Stimulated activated naive CD8-positive, alpha-beta T cell treated with anti-CD3 and anti-CD28 coated beads, Interleukin-15, Interleukin-2, amounts not matched to agents 100 ng/mL and 50 ng/mL, for 24 hours (primary cell): ENCODE results near the gene RANBP1.

Source experiments
- H3K27ac Mint-ChIP-seq: one replicate; pipeline ENCODE4 v1.8.0; 2021; ENCODE audit warnings: mild to moderate bottlenecking, mixed read lengths
- H3K27me3 Mint-ChIP-seq: one replicate; pipeline ENCODE4 v1.8.0; 2021; ENCODE audit warnings: mixed read lengths
- H3K36me3 Mint-ChIP-seq: one replicate; pipeline ENCODE4 v1.8.0; 2021; ENCODE audit warnings: low read depth, mixed read lengths
- H3K4me1 Mint-ChIP-seq: one replicate; pipeline ENCODE4 v1.8.0; 2021; ENCODE audit warnings: low read depth, mixed read lengths
- H3K4me3 Mint-ChIP-seq: one replicate; pipeline ENCODE4 v1.8.0; 2021; ENCODE audit warnings: mild to moderate bottlenecking, mixed read lengths
- H3K9me3 Mint-ChIP-seq: one replicate; pipeline ENCODE4 v1.8.0; 2021; ENCODE audit warnings: mixed read lengths

RANBP1 gene

DNA sequence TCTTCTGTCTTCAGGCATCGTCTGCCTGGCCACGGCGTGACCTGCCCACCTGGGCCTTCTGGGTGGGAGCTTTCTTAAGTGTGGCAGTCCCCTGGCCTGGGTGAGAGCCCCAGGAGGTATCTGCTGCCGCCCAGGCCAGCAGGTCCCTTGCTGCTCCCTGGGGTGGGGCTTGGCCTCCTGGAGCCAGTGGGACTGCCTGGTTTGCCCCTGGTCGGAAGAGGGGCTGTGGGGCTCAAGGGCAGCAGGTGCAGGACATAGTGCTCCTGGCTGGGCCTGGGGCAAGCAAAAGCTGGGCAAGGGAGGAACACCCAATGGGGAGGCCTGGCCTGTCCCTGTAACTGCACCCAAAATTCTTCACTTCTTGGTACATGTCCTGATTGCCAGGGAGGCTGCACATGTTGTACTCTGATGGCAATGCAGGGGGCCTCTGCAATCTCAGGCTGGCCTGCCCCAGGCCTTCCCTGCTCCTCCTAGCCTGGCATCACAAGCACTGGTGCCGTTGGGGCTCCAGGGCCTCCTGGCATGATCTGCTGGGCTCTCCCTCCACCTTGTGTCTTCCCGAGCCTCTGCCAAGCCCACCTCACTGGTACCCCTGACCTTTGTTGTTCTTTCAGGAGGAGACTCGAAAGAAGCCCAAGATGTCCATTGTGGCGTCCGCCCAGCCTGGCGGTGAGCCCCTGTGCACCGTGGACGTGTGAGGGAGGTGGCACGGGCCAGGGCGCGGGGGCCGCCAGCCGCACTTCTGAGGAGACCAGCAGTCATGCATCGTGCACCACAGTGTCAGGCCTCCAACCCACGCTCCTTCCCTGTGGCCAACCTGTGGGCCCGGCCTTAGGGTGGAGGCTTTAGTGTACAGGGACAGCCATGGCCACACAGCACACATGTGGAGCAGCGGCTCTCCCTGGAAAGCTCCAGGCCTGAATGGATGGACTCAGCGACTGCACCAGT lies 6.2 kb upstream of the RANBP1 start:
- Mint-ChIP-seq H3K4me1 (peaks cover 34% of the 10 kb centered on the region), H3K27me3 (no peaks in the 10 kb centered on the region), H3K27ac (peak overlapping the region; percentile 36), H3K9me3 (no peaks in the 10 kb centered on the region), H3K4me3 (no peak overlapping the region), H3K36me3 (peaks cover 32% of the 10 kb centered on the region)

DNA sequence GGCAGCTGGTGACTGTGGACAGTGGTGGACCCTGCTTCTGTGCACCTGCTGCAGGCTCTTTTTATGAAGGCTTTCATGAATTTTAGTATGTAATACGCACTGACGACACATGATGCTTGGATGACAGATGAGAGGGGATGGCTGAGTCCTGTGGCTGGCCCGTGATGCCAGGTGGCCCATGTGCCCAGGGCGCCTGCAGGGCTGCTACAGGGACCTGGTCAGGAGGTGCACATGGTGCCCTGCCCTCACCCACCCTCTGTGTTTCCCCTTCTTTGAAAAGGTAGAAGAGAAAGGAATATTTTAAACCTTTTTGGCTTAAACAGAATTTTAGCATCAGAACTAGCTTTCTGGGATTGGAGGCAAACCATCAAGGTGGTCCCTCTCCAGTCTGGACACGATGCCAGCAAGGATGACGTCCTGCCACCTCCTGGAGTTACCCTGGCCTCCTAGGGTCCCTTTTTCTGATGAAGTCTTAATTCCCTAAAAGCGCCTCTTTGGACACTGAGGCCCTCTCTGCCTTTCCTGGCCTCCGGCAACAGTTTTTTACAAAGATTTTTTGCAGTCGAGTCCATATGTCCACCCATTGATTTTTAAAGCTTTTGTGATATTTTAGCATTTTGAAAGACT lies 5.4 kb upstream of the RANBP1 start:
- Mint-ChIP-seq H3K27ac (peak overlapping the region; percentile 89), H3K36me3 (peaks cover 39% of the 10 kb centered on the region)

DNA sequence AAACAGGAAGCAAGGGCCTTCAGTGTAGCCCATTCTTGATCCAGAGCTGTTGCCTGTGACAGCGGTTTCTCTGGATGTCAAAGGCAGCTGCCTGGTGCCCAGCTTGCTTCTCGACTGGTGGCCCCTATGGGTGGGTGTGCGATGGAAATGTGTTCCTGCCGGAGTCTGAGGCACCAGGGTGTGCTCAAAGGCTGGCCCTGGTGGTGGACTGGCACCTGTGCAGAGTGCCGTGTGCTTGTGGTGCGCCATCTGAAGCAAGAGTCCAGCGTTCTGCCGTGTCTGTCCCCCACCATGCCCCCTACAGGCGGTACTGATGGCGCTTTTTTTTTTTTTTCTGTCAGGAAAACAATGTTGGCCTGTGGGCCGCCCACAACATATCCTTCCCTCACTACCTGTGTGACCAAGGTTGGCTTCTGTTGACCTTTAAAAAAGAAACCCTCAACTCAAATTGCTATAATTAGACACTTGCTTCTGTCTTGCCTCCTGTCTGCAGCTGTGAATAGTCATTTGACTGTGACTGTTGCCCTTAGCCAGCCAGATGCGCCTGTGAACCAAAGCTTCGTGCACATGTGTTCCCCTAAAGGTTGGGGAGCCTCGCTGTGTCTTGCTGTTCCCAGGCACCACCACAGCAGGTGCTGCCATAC lies 4.7 kb upstream of the RANBP1 start:
- Mint-ChIP-seq H3K27me3 (no peaks in the 10 kb centered on the region), H3K4me1 (peaks cover 44% of the 10 kb centered on the region), H3K9me3 (no peaks in the 10 kb centered on the region), H3K27ac (peak overlapping the region; percentile 89), H3K4me3 (peak overlapping the region; percentile 26), H3K36me3 (peaks cover 41% of the 10 kb centered on the region)

More for the DNA sequence above, 5.4 kb upstream of the RANBP1 start:
- Mint-ChIP-seq H3K27me3 (no peaks in the 10 kb centered on the region), H3K4me1 (peaks cover 40% of the 10 kb centered on the region), H3K4me3 (no peak overlapping the region), H3K9me3 (no peaks in the 10 kb centered on the region)

DNA sequence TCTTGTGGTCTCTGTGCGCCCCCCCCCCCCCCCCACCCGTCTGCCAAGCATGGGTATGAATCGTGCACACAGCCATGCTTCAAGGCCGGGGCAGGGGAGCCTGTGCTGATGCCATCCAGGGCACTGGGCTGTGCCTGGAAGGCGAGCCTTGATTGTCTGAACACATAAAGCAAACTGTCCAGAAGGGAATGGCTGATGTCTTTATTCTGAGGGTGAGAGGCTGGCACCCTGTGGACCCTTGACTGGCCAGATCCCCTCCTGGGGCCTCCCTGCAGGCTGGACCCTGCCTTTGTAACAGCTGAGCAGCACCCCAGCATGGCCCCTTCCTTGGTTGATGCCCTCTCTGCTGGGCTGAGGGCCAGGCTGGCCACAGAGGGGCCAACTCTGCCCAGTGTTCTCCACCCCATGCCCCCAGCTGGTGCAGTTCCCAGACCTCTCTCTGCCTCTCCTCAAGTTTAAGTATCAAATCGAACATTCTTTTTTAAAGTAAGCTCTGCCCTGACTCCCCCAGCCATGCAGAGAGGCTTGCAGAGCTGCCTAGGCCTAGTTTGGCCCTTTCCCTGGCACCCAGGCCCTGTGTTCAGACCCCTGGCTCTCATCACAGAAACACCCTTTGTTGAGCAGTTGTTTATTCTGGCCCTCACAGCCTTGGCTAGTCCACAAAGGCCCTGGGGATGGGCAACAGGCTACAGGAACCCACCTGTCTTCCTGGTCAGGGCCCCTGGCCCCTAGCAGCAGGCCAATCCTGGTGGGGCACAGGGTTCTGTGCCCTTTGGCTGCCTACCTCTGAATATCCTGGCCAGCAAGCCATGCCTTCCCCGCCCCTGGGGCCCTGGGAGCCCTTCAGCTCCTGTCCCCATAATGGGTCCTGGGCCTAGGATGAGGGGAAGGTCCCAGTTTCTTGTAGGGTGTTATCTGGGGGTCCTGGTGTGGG lies 3.9 kb upstream of the RANBP1 start:
- H3K4me3 Mint-ChIP-seq, result peak overlapping the region; percentile 63
- H3K27ac Mint-ChIP-seq, result peak overlapping the region; percentile 89
- H3K4me1 Mint-ChIP-seq, result peaks cover 44% of the 10 kb centered on the region

DNA sequence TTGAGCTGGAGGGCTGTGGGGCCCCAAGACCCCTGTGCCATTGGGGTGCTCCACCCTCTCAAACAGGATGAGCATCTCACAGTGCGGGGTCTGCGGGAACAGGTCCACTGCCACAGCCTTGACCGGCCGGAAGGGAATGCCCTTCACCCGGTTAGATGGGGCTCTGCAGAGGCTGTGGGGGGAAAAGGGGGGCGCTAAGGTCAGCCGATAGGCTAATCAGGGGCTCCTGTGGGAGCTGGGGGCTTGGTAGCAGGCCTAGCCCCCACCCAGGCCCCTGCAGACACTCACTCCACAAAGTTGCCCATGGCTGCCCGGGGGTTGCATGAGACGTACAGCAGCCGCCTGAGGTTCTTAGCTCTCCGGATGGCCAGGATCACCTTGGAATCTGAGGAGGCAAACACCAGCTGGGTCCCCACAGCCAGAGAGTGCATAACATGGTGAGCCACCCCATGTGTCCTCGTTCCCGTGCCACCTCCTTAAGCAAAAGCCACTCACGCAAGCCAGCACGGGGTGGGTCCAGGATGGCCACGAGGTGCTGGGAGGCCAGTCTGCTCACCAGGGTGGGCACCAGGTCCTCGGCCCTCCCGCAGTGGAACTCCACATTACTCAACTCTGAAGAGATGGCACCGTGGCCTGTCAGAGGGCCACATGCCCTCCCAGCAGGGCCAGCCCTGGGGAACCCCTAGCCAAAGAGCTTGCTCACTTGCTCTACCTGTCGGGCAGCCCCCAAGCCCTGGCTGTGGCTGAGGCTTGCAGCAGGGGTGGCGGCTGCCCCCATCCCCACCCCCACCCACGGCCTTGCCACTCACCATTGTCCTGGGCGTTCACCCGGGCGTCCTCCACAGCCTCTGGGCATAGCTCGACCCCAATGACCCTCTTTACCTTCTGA lies 3.0 kb upstream of the RANBP1 start:
- peaks cover 39% of the 10 kb centered on the region for H3K36me3 Mint-ChIP-seq
- no peaks in the 10 kb centered on the region for H3K9me3 Mint-ChIP-seq
- peaks cover 44% of the 10 kb centered on the region for H3K4me1 Mint-ChIP-seq
- no peak overlapping the region for H3K4me3 Mint-ChIP-seq
- H3K27ac Mint-ChIP-seq, result peak overlapping the region; percentile 89
- H3K27me3 Mint-ChIP-seq, result no peaks in the 10 kb centered on the region

More for the DNA sequence above, 3.9 kb upstream of the RANBP1 start:
- Mint-ChIP-seq H3K36me3 (peaks cover 41% of the 10 kb centered on the region), H3K9me3 (no peaks in the 10 kb centered on the region), H3K27me3 (no peaks in the 10 kb centered on the region)

DNA sequence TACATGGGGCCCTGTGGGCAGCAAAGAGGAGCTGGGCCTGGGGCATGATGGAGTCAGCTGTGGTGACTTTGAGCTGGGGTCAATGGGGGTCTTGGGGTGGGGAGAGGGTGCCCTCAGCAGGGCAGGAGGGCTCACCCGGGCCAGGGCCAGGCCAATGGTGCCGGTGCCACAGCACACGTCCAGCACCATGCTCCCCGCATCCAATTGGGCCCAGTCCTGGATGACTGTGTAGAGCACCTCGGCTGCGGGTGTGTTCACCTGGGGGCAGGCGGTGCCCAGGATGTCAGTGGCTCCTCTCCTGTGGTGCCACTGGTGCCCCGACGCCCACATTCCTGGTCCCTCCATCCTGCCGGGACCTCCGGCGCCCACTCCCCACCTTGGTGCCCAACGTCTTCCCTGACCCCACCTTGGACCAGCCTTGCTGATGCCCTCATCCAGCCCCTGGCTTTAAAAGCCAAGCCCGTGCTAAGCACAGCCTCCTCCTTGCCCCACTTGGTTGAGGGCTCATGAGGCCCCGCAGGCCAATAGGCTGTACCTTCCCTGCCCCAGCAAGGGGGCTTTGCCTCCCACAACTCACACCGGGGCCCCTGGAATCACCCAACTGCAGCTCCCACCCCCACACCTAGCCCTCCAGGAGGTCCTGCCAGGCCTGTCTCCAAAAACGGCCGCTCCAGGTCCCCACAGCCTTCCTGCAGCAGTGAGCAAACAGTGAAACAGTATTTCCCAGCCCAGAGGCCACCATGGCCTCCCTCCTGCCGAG lies 2.2 kb upstream of the RANBP1 start:
- Mint-ChIP-seq H3K27ac (peak overlapping the region; percentile 75), H3K36me3 (peaks cover 43% of the 10 kb centered on the region), H3K9me3 (no peaks in the 10 kb centered on the region), H3K4me1 (peaks cover 47% of the 10 kb centered on the region), H3K4me3 (no peak overlapping the region), H3K27me3 (no peaks in the 10 kb centered on the region)

DNA sequence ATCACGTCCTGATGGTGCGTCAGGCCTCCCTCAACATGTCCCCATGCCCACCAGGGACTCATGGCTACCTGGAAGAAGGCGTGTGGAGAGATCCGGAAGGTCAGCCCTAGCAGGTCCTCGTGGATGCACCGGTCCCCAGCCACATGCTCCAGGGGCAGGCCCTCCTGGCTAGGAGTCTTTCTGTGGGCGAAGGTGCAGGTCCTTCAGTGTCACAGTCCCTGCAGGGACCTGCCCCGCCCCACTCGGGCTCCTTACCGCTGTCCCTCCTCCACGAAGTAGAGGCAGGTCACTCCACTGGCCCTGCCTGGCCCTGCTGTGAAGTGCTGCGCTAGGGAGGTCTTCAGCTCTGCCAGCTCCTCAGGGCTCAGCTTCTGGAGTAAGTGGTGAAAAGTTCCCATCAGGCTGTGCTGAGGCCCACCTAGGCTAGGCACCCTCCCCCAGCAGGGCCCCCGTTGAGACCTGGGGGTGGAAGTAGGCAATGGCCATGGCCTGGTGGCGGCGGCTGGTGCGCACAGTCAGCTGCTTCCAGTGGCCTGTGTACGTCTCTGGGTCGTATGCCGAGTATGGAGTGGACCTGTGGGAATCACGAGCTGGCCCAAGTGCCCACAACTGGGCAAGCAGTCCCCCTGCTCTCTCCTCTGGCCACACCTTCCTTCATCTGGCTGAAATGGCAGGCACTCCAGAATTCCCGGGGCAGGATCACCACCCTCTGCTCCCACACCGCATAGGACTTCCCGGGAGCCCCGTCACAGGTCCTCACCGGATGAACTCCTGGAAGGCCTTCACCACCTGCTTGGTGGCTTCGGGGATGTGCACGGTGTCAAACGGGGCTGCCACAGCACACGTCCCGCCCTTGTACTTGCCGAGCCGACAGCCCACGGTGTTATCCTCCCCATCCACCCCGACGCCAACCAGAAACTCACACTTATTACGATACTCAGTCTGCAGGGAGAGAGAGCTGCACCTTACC lies 1.1 kb upstream of the RANBP1 start:
- H3K9me3 Mint-ChIP-seq, result no peaks in the 10 kb centered on the region
- H3K27me3 Mint-ChIP-seq, result no peaks in the 10 kb centered on the region
- peaks cover 56% of the 10 kb centered on the region for H3K4me1 Mint-ChIP-seq
- peaks cover 51% of the 10 kb centered on the region for H3K36me3 Mint-ChIP-seq
- H3K27ac Mint-ChIP-seq, result peak overlapping the region; percentile 85
- peak overlapping the region; percentile 88 for H3K4me3 Mint-ChIP-seq

DNA sequence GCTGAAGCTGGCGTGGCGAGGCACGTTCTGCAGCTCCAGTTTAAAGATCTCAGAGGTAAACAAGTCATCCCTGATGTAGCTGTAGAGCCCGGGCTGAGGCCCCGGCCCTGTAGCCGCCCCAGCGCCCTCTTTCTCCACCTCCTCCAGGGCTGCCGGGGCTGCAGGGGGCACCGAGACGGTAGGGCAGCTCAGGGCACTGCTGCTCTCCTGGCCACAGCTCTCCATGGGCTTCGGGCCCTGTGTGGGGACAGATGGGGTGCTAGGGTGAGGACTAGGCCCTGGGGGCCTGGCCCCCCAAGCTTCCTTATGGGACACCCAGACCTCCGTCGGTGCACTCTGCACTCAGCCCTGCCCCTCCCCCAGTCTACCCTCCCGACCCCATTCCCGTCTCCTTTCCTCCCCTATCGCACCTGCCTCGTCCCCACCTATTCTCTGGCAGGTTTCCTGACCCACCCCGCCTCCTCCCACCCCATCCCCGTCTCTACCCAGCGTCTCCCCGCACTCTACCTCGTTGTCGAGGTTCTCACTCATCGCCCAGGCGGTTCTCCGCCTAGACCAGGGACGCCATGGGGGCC lies 559 bp downstream of the RANBP1 start:
- no peaks in the 10 kb centered on the region for H3K9me3 Mint-ChIP-seq
- peaks cover 56% of the 10 kb centered on the region for H3K4me1 Mint-ChIP-seq
- peaks cover 47% of the 10 kb centered on the region for H3K36me3 Mint-ChIP-seq
- peak overlapping the region; percentile 86 for H3K27ac Mint-ChIP-seq
- H3K27me3 Mint-ChIP-seq, result no peaks in the 10 kb centered on the region
- H3K4me3 Mint-ChIP-seq, result peak overlapping the region; percentile 88

DNA sequence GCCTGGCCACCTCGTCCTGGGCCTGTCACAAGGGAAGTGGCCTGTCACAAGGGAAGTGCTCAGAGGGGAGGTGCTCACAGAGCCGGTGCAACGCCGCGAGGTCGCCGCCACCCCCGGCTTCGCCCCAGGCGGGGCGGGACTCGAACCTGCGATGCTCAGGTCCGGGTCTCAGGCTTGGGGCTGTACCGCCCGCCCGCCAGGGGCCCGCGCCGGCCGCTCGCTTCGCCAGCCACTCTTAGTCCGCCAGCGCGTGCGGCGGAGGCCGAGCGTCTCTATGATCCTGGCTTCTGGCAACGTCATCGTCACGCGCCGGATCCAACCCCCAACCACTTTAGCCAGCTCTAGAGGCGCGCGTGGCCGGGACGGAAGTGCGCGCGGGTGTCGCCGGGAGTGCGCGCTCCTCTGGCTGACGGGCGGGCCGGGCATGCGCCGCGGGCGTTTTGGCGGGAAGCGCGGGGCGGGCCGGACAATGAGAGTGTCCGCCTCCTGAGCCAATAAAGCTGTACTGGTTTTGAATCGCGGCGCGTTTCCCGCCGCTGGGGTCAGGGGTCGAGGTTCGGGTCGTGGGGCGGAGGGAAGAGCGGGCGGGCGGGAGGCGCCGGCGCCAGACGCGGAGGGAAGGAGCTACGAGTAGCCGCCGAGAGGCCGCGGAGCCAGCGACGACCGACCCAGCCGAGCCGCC lies 1.2 kb downstream of the RANBP1 start, which contains the start of gene TRMT2A:
Gene TRMT2A, minus strand, starts transcription at position 276 of the 682 bp plus-strand sequence. CDS start 320 bp downstream, outside the sequence.
- Mint-ChIP-seq H3K4me1 (peaks cover 55% of the 10 kb centered on the region), H3K36me3 (peaks cover 53% of the 10 kb centered on the region), H3K4me3 (peak within 1 kb of the TSS; percentile 96), H3K9me3 (no peaks in the 10 kb centered on the region), H3K27ac (peak within 1 kb of the TSS; percentile 95), H3K27me3 (no peaks in the 10 kb centered on the region)

DNA sequence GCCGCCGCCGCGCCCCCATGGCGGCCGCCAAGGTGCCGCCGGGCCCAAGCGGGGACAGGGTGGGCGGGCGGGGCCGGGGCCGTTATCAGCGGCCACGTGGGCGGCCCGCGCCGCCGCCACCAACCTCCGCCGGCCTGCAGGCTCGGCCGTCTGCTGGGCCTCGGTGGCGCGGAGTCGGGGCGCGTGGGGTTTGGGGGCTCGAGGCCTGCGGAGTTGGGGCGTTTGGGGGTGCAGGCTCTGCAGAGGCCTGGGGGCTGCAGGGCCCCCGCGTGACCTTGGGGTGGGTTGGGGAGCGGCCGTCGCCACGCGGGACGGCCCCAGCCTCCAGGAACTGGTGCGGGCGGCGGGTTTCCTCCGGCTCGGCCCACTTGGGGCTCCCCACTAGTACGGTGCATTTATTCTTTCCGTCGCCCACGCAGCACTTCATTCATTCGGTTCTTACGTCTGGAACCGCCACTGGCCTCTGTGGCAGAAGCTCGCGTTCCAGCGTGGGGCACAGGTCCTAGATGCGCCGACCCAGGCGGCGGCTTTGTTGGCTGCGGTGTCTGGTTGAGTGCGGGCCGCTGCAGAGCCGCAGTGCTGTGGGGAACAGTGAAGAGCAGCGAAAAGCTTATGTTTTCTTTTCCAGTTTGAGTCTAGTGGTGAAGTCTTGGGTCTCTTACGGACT lies 1.9 kb downstream of the RANBP1 start:
- Mint-ChIP-seq H3K36me3 (peaks cover 57% of the 10 kb centered on the region), H3K9me3 (no peaks in the 10 kb centered on the region)

More for the DNA sequence above, 1.9 kb downstream of the RANBP1 start:
- peak overlapping the region; percentile 96 for H3K4me3 Mint-ChIP-seq
- H3K27me3 Mint-ChIP-seq, result no peaks in the 10 kb centered on the region
- H3K4me1 Mint-ChIP-seq, result peaks cover 52% of the 10 kb centered on the region
- peak overlapping the region; percentile 95 for H3K27ac Mint-ChIP-seq
